ENCODE results near the gene PALM. TPM values are rescaled to one million over a fixed set of nuclear protein-coding genes. Genes with fewer than 3 reads are reported as not detected.

The PALM gene
- total and polyA plus RNA-seq, 4 donors, result 16.2 to 45.7 (median 28.1) TPM

DNA sequence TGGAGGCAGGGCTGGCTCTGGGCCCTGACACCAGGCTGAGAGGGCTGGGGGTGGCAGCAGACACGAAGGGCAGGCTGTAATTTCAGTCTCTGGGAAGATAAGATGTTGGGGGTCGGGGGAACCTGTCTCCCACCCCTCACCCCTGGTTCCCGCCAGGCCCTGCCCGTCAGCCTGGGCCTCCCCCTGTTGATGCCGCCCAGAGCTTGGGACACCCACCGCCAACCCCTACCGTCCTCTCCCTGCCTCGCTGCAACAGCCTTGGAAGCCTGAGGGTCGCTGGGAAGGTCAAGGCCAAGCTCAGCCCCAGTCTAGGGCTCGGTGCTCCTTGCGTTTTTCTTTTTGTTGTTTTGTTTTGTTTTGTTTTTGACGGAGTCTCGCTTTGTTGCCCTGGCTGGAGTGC, 14.5 kb downstream of the PALM start:
- TF ChIP-seq, protein P1, sequence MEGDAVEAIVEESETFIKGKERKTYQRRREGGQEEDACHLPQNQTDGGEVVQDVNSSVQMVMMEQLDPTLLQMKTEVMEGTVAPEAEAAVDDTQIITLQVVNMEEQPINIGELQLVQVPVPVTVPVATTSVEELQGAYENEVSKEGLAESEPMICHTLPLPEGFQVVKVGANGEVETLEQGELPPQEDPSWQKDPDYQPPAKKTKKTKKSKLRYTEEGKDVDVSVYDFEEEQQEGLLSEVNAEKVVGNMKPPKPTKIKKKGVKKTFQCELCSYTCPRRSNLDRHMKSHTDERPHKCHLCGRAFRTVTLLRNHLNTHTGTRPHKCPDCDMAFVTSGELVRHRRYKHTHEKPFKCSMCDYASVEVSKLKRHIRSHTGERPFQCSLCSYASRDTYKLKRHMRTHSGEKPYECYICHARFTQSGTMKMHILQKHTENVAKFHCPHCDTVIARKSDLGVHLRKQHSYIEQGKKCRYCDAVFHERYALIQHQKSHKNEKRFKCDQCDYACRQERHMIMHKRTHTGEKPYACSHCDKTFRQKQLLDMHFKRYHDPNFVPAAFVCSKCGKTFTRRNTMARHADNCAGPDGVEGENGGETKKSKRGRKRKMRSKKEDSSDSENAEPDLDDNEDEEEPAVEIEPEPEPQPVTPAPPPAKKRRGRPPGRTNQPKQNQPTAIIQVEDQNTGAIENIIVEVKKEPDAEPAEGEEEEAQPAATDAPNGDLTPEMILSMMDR (IDR thresholded peaks at IDR 0.05; ENCODE audit: control extremely low read depth, extremely low read depth), result no peak
- Histone ChIP-seq H3K27me3 (ENCODE audit: control insufficient read depth in 3 of 3, insufficient read depth in 3 of 3, low read length in 2 of 3) (no peaks in the 10 kb centered on the region), H3K4me3 (no peak overlapping the region), H3K9ac (ENCODE audit: insufficient read depth in 1 of 2, low read length in 2 of 2) (no peak overlapping the region), H3K9me3 (ENCODE audit: control insufficient read depth in 4 of 4, insufficient read depth in 3 of 4, low read length in 3 of 4) (no peaks in the 10 kb centered on the region), H3K4me1 (ENCODE audit: control insufficient read depth in 5 of 5, insufficient read depth in 5 of 5, low read length in 5 of 5) (peaks cover 0 to 21% (median 9%) of the 10 kb centered on the region in 5 donors), H3K36me3 (ENCODE audit: control insufficient read depth in 4 of 4, insufficient read depth in 4 of 4, low read length in 4 of 4) (no peaks in the 10 kb centered on the region), H3K27ac (ENCODE audit: low read depth in 1 of 2, low read length in 1 of 2) (peak overlapping the region in 1 of 2 donors; percentile 24)
- no peak for DNase-seq
- no peak for ATAC-seq (ENCODE audit: insufficient read depth, low FRiP score)
- 81 to 85% methylated on average over 13 of the region's 13 CpGs for WGBS, 2 donors

DNA sequence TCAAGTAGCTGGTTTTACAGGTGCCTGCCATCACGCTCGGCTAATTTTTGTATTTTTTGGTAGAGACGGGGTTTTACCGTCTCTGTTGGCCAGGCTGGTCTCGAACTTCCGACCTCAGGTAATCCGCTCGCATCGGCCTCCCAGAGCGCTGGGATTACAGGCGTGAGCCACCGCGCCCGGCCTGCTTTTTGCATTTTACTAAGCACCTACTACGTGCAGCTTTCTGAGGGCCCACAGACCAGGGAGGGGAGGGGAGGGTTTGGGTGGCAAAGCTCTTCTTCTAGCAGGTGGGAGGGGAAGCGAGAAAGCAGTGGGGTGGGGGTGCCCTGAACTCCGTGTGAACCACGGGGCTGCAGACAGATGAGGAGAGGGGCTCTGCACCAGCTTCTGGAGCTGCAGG, 15.0 kb downstream of the PALM start:
- TF ChIP-seq, protein P1 (IDR thresholded peaks at IDR 0.05; ENCODE audit: control extremely low read depth, extremely low read depth), result no peak
- H3K4me1 ChIP-seq (ENCODE audit: control insufficient read depth in 5 of 5, insufficient read depth in 5 of 5, low read length in 5 of 5), result peaks cover 0 to 19% (median 9%) of the 10 kb centered on the region in 5 donors
- ATAC-seq (ENCODE audit: insufficient read depth, low FRiP score) (no peak), DNase-seq (peak in 1 of 3 donors; percentile 8)
- H3K9ac ChIP-seq (ENCODE audit: insufficient read depth in 1 of 2, low read length in 2 of 2), result no peak overlapping the region
- WGBS, 2 donors, result 90 to 93% methylated on average over 18 of the region's 18 CpGs
- H3K9me3 ChIP-seq (ENCODE audit: control insufficient read depth in 4 of 4, insufficient read depth in 3 of 4, low read length in 3 of 4), result no peaks in the 10 kb centered on the region
- H3K27me3 ChIP-seq (ENCODE audit: control insufficient read depth in 3 of 3, insufficient read depth in 3 of 3, low read length in 2 of 3), result no peaks in the 10 kb centered on the region
- H3K27ac ChIP-seq (ENCODE audit: low read depth in 1 of 2, low read length in 1 of 2), result no peak overlapping the region
- H3K4me3 ChIP-seq, result no peak overlapping the region
- no peaks in the 10 kb centered on the region for H3K36me3 ChIP-seq (ENCODE audit: control insufficient read depth in 4 of 4, insufficient read depth in 4 of 4, low read length in 4 of 4)

DNA sequence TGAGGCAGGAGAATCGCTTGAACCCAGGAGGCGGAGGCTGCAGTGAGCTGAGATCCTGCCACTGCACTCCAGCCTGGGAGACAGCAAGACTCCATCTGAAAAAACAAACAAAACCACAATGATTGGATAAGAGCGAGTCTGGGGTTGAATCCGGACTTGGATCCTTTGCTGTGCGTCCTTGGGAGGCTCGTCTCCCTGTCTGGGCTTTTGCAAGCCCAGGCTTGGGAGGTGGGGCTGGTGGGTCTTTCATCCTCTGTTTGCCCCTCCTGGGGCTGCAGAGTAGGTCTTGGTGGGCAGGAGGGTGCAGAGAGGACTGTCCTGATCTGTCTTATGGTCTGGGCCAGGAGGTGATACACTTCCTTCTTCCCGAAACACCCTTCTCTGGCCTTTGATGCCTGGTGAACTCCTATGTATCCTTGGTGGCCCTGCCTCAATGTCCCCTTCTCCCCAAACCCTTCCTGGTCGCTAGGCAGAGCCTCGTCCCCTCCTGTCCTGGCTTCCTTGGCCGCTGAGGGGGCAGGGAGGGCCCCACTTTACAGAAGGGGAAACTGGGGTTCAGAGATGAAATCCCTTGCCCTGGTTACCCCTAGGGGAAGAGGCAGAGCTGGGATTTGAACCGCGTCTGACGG, 16.8 kb downstream of the PALM start:
- H3K36me3 ChIP-seq (ENCODE audit: control insufficient read depth in 4 of 4, insufficient read depth in 4 of 4, low read length in 4 of 4), result no peaks in the 10 kb centered on the region
- H3K4me3 ChIP-seq, result no peak overlapping the region
- no peak overlapping the region for H3K9ac ChIP-seq (ENCODE audit: insufficient read depth in 1 of 2, low read length in 2 of 2)
- TF ChIP-seq, protein P1 (IDR thresholded peaks at IDR 0.05; ENCODE audit: control extremely low read depth, extremely low read depth), result no peak
- no peaks in the 10 kb centered on the region for H3K27me3 ChIP-seq (ENCODE audit: control insufficient read depth in 3 of 3, insufficient read depth in 3 of 3, low read length in 2 of 3)
- WGBS, 2 donors, result 88 to 91% methylated on average over 13 of the region's 13 CpGs
- H3K4me1 ChIP-seq (ENCODE audit: control insufficient read depth in 5 of 5, insufficient read depth in 5 of 5, low read length in 5 of 5), result peaks cover 0 to 11% (median 6%) of the 10 kb centered on the region in 5 donors
- H3K9me3 ChIP-seq (ENCODE audit: control insufficient read depth in 4 of 4, insufficient read depth in 3 of 4, low read length in 3 of 4), result no peaks in the 10 kb centered on the region
- no peak overlapping the region for H3K27ac ChIP-seq (ENCODE audit: low read depth in 1 of 2, low read length in 1 of 2)
- peak in 1 of 3 donors; percentile 15 for DNase-seq
- ATAC-seq (ENCODE audit: insufficient read depth, low FRiP score), result no peak

Measured in lung (tissue), 12 donors.